AG20443 (cell line): Measurements from ENCODE around the gene CCDC159.

Source experiments
- DNase-seq: peaks from one replicate; pipeline ENCODE4 v3.0.0; 2012; ENCODE audit warnings: low spot score, mixed read lengths

The CCDC159 gene

GRCh38 chr19:11390933-11391680, 44.8 kb downstream of the CCDC159 start:
- no peak for DNase-seq

- no peak for DNase-seq
These were observed 50.8 kb downstream of the CCDC159 start for GRCh38 chr19:11397089-11397610.

DNA sequence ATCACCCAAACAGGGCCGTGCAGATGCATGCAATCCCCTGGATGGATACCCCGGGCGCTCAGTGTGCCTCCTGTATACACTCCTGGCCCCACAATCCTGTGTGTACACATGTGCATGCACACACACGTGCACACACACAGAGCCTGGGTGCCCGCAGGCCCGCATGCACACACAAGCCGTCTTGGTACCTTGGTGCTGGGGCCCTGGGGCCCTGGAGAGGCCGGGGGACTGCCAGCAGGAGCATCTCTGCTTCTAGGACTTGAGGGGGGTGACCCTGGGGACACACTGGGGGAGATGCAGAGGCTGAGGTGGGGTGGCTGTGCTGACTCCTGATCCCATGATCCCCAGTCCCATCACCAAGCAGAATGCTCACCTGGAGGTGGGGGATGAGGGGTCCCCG, 53.3 kb downstream of the CCDC159 start:
- DNase-seq = no peak

DNA sequence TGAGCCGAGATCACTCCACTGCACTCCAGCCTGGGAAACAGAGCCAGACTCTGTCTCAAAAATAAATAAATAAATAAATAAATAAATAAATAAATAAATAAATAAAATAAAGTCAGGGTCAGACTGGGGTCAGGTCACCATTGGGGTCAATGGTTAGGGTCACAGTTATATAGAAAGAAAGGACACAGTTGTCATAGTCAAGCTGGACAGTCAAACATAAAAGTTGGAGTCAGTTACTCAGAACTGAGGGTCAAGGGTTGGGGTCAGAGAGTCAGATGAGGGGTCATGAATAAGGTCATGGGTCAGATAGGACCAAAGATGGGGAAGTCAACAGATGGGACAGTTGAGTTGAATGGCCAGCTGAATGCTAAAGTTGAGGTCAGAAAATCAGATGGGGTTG, 54.5 kb downstream of the CCDC159 start:
- DNase-seq = no peak

GRCh38 chr19:11401808-11402543, 55.7 kb downstream of the CCDC159 start:
- no peak for DNase-seq
